Uterus (tissue), 4 donors: Measurements from ENCODE around the gene TBC1D9. TPM values are rescaled to one million over a fixed set of nuclear protein-coding genes. Genes with fewer than 3 reads are reported as not detected.

Experiments used
- DNase-seq, 2 donors: peaks; one replicate each; pipeline ENCODE4 v3.0.0-alpha.2; 2019 to 2020
- H3K27ac ChIP-seq, 2 donors: fragments of 200-600 bp; sonication (generic); 1 replicate in 1 of 2; 2 replicates in 1 of 2; pipeline ENCODE4 v1.5.1; 2016 to 2018
- H3K27me3 ChIP-seq, 2 donors: fragments of 200-600 bp; sonication (generic); one replicate each; pipeline ENCODE4 v1.5.1; 2018 to 2019; ENCODE audit warnings: control low read depth in 1 of 2
- H3K36me3 ChIP-seq, 2 donors: fragments of 200-600 bp; sonication (generic); one replicate each; pipeline ENCODE4 v1.5.1; 2019; ENCODE audit warnings: control low read depth in 1 of 2
- H3K4me1 ChIP-seq, 2 donors: fragments of 200-600 bp; sonication (generic); one replicate each; pipeline ENCODE4 v1.5.1; 2018 to 2019; ENCODE audit warnings: control low read depth in 1 of 2
- H3K4me3 ChIP-seq, 2 donors: fragments of 200-600 bp; sonication (generic); 1 replicate in 1 of 2; 2 replicates in 1 of 2; pipeline ENCODE4 v1.5.1; 2018 to 2019; ENCODE audit warnings: mild to moderate bottlenecking in 1 of 2
- H3K9me3 ChIP-seq, 2 donors: fragments of 200-600 bp; sonication (generic); one replicate each; pipeline ENCODE4 v1.5.1; 2019; ENCODE audit warnings: control low read depth in 1 of 2
- POLR2A ChIP-seq, 2 donors: fragments of 450-650 bp; IDR thresholded peaks; one replicate each; pipeline ENCODE4 v1.6.1; 2016; ENCODE audit warnings: antibody characterized with exemption in 2 of 2, mild to moderate bottlenecking in 1 of 2, moderate library complexity in 1 of 2
- intact Hi-C: fragments of 100-400 bp; cut with DNase I; formaldehyde crosslinking; loops from one replicate; pipeline ENCODE4 v1.15.1; 2023; ENCODE audit warnings: low total_unique reads
- total RNA-seq, 4 donors: library from RNA; depleted of rRNA in 3 of 4; stranded (reverse); fragments of >200 nt in 3 of 4; gene quantifications; one replicate each; pipeline versions ENCODE4 v1.1.0 to v1.2.4, GENCODE V29; 2014 to 2023
- TF ChIP-seq, protein P1 (sequence below), 4 experiments: fragments of 200-600 bp in 2 of 4; fragments of 450-650 bp in 2 of 4; sonication (generic) in 2 of 4; IDR thresholded peaks; one replicate each; pipeline ENCODE4 v1.5.1; 2016 to 2019; ENCODE audit warnings: antibody characterized with exemption in 4 of 4, mild to moderate bottlenecking in 2 of 4, moderate library complexity in 1 of 4
- donor health status: DM: yes; HTN: yes; CAD: no.

Gene TBC1D9
- total RNA-seq, 4 donors from 2014 or later, result 3.8 to 48.8 (median 13.3) TPM

DNA sequence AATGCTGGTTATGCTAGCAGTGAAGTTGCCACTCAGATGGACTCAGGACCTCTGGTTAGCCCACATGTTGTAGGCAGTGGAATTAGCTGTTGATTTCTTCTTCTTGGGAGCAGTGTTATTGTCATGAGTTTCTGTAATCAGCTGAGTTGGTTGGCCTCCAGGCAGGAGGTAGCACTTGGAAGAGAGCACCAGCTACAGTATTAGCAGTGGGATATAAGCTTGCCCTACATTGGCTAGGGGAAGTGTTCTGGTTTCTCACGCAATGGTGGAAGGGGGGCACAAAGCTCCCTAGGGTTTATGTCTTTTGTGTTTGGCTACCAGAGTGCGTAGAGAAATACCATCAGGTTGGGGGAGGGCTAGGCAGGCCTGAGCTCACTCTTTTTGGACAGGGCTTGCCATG, 153.5 kb downstream of the TBC1D9 start:
- TF ChIP-seq, protein P1, sequence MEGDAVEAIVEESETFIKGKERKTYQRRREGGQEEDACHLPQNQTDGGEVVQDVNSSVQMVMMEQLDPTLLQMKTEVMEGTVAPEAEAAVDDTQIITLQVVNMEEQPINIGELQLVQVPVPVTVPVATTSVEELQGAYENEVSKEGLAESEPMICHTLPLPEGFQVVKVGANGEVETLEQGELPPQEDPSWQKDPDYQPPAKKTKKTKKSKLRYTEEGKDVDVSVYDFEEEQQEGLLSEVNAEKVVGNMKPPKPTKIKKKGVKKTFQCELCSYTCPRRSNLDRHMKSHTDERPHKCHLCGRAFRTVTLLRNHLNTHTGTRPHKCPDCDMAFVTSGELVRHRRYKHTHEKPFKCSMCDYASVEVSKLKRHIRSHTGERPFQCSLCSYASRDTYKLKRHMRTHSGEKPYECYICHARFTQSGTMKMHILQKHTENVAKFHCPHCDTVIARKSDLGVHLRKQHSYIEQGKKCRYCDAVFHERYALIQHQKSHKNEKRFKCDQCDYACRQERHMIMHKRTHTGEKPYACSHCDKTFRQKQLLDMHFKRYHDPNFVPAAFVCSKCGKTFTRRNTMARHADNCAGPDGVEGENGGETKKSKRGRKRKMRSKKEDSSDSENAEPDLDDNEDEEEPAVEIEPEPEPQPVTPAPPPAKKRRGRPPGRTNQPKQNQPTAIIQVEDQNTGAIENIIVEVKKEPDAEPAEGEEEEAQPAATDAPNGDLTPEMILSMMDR (IDR thresholded peaks at IDR 0.05), result no peak
- TF ChIP-seq POLR2A (IDR thresholded peaks at IDR 0.05), result no peak
- Histone ChIP-seq H3K4me1 (no peaks in the 10 kb centered on the region), H3K9me3 (no peaks in the 10 kb centered on the region), H3K27me3 (no peaks in the 10 kb centered on the region), H3K27ac (no peak overlapping the region), H3K36me3 (no peaks in the 10 kb centered on the region), H3K4me3 (no peak overlapping the region)
- no peak for DNase-seq
- intact Hi-C loops, result no loop called here

DNA sequence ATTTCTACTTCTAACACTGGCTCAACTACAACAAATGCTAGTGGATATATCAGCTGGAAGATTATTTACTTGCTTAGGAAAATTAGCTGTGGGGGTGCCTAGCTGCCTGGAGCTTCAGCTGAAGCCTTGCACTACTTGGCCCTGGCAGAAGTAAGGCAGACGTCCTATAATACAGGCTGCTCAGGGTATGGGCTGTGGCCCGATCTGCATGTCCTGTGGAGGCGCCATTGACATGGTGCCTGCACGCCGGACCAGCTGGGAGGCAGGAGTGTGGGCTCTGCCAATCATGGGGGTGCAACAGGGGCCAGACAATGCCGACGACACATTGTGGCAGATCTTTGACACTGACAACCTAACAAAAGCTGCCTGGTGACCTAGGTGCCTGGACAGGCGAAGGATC, 155.8 kb downstream of the TBC1D9 start:
- H3K4me1 ChIP-seq, result no peaks in the 10 kb centered on the region
- no peaks in the 10 kb centered on the region for H3K27me3 ChIP-seq
- no peaks in the 10 kb centered on the region for H3K9me3 ChIP-seq
- H3K4me3 ChIP-seq, result no peak overlapping the region
- H3K27ac ChIP-seq, result no peak overlapping the region
- intact Hi-C loops, result no loop called here
- DNase-seq, result no peak
- no peak for TF ChIP-seq POLR2A (IDR thresholded peaks at IDR 0.05)
- TF ChIP-seq, protein P1 (IDR thresholded peaks at IDR 0.05), result no peak
- no peaks in the 10 kb centered on the region for H3K36me3 ChIP-seq

DNA sequence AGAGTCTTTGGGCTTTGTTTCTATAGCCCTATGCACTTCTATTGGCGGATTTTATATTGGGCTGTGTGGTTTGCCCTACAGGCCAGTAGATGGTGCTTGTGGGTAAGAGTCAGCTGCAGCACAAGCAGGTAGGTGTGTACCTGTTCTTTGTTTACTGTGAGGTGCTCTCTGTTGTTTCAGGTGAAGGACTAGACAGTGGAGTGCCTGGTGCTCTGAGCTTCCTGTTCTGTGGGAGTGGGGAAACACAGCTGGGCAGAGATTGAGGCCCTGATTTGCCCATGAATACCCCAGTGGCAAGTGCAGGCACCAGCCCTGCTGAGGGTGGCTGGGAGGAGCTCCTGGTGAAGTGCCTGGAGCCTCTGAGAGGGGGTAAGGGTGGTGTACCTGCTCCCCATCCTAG, 161.1 kb downstream of the TBC1D9 start:
- Histone ChIP-seq H3K36me3 (no peaks in the 10 kb centered on the region), H3K9me3 (no peaks in the 10 kb centered on the region), H3K4me1 (no peaks in the 10 kb centered on the region), H3K4me3 (no peak overlapping the region), H3K27ac (no peak overlapping the region), H3K27me3 (no peaks in the 10 kb centered on the region)
- intact Hi-C loops, result no loop called here
- DNase-seq, result no peak
- TF ChIP-seq, protein P1 (IDR thresholded peaks at IDR 0.05), result peak in 2 of 4 experiments; percentile 5 to 6
- no peak for TF ChIP-seq POLR2A (IDR thresholded peaks at IDR 0.05)

DNA sequence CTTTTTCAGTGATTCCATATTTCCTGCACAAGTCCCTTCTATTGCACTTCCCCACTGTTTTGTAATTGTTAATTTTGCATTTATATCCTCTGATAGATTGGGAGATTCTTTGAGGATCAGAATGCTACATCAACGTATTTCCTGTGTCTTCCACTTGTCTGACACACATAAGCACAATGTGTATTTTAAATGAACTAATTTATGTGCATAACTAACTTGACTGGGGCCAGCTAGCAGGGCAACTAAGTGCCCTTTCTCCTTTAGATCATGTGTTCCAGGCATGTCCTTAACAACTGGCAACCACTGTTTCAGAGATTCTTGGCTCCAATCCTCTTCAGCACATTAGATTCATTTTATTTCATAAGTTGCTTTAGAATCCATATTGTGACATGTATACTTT, 171.7 kb downstream of the TBC1D9 start:
- no peaks in the 10 kb centered on the region for H3K27me3 ChIP-seq
- H3K36me3 ChIP-seq, result no peaks in the 10 kb centered on the region
- no peak overlapping the region for H3K27ac ChIP-seq
- no peaks in the 10 kb centered on the region for H3K4me1 ChIP-seq
- no peak for DNase-seq
- no peak overlapping the region for H3K4me3 ChIP-seq
- intact Hi-C loops, result no loop called here
- H3K9me3 ChIP-seq, result no peaks in the 10 kb centered on the region
- TF ChIP-seq, protein P1 (IDR thresholded peaks at IDR 0.05), result no peak
- TF ChIP-seq POLR2A (IDR thresholded peaks at IDR 0.05), result no peak

DNA sequence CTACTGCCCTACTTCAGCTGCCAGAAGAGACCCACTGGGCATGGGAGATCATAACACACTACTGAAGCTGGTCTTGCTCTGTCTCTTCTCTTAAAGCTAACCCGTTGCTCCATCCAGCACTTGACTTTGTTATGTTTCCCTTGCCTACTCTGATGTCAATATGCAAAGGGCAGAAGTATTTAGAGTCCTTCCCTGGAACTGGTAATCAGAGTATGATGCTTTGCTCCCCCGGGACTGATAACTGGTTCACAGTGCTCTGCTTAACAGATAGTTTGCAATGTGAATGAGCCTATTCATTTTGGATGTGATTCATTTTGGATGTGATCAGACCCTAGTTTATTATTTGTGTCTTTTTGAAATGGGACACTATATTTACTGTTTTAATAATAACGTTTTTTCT, 175.1 kb downstream of the TBC1D9 start:
- no peak for DNase-seq
- H3K36me3 ChIP-seq, result no peaks in the 10 kb centered on the region
- no peaks in the 10 kb centered on the region for H3K4me1 ChIP-seq
- H3K4me3 ChIP-seq, result no peak overlapping the region
- H3K27me3 ChIP-seq, result no peaks in the 10 kb centered on the region
- intact Hi-C loops, result no loop called here
- no peak overlapping the region for H3K27ac ChIP-seq
- no peak for TF ChIP-seq POLR2A (IDR thresholded peaks at IDR 0.05)
- TF ChIP-seq, protein P1 (IDR thresholded peaks at IDR 0.05), result no peak
- H3K9me3 ChIP-seq, result no peaks in the 10 kb centered on the region
